DOHH2 (cell line): ENCODE measurements around the gene FOSL1.

Experiments used
- EZH2phosphoT487 ChIP-seq: fragments of 200-600 bp; sonication (generic); IDR thresholded peaks from 2 replicates; pipeline ENCODE4 v1.6.1; 2017; ENCODE audit warnings: borderline replicate concordance, mild to moderate bottlenecking, antibody characterized with exemption, low read length, moderate library complexity, mixed read lengths
- TF ChIP-seq, protein P1 (sequence below): fragments of 200-600 bp; sonication (generic); IDR thresholded peaks from one replicate; pipeline ENCODE4 v1.5.1; 2014; ENCODE audit warnings: antibody characterized with exemption, mild to moderate bottlenecking, low read depth, low read length; ENCODE audit not compliant: poor library complexity, severe bottlenecking

DNA sequence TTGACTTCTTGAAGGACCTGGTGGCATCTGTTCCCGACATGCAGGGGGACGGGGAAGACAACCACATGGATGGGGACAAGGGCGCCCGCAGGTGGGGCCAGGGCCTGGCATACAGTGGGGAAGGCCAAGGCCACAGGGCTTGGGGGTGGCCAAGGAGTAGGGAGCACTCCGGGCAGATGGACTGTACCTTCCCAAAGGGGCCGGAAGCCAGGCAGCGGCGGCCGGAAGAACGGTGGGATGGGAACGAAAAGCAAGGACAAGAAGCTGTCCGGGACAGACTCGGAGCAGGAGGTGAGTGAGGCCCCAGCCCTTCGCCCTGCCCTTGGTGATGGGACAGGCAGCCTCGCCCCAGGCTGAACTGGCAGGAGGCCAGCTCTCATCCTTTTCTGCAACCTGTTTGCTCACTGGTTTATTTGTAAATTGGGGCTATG, 20.2 kb upstream of the FOSL1 start:
- no peak for TF ChIP-seq EZH2phosphoT487
- TF ChIP-seq, protein P1, sequence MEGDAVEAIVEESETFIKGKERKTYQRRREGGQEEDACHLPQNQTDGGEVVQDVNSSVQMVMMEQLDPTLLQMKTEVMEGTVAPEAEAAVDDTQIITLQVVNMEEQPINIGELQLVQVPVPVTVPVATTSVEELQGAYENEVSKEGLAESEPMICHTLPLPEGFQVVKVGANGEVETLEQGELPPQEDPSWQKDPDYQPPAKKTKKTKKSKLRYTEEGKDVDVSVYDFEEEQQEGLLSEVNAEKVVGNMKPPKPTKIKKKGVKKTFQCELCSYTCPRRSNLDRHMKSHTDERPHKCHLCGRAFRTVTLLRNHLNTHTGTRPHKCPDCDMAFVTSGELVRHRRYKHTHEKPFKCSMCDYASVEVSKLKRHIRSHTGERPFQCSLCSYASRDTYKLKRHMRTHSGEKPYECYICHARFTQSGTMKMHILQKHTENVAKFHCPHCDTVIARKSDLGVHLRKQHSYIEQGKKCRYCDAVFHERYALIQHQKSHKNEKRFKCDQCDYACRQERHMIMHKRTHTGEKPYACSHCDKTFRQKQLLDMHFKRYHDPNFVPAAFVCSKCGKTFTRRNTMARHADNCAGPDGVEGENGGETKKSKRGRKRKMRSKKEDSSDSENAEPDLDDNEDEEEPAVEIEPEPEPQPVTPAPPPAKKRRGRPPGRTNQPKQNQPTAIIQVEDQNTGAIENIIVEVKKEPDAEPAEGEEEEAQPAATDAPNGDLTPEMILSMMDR: no peak
